HEK293 (cell line): ENCODE measurements around the gene TSC2.

Source experiments
- ELK4 ChIP-seq: IDR thresholded peaks from 2 replicates; pipeline ENCODE4 v1.6.1; 2011; ENCODE audit warnings: mild to moderate bottlenecking, low read depth, low read length, borderline replicate concordance
- KLF1 ChIP-seq: fragments of 450-650 bp; formaldehyde crosslinking; IDR thresholded peaks from 2 replicates; pipeline ENCODE4 v1.5.1; 2016; ENCODE audit warnings: missing biosample characterization, missing genetic modification characterization
- KLF7 ChIP-seq: fragments of 450-650 bp; formaldehyde crosslinking; IDR thresholded peaks from 2 replicates; pipeline ENCODE4 v1.5.1; 2016; ENCODE audit warnings: missing biosample characterization, missing genetic modification characterization, borderline replicate concordance
- MZF1 ChIP-seq: fragments of 450-650 bp; formaldehyde crosslinking; IDR thresholded peaks from 2 replicates; pipeline ENCODE4 v1.5.1; 2017; ENCODE audit warnings: missing biosample characterization, missing genetic modification characterization, borderline replicate concordance
- PATZ1 ChIP-seq: fragments of 450-650 bp; formaldehyde crosslinking; IDR thresholded peaks from 2 replicates; pipeline ENCODE4 v1.5.1; 2016; ENCODE audit warnings: missing biosample characterization, missing genetic modification characterization
- ZBTB17 ChIP-seq: fragments of 450-650 bp; formaldehyde crosslinking; IDR thresholded peaks from 2 replicates; pipeline ENCODE4 v1.5.1; 2016; ENCODE audit warnings: missing biosample characterization, missing genetic modification characterization
- ZFP69B ChIP-seq: fragments of 450-650 bp; formaldehyde crosslinking; IDR thresholded peaks from 2 replicates; pipeline ENCODE4 v1.5.1; 2016; ENCODE audit warnings: missing biosample characterization, missing genetic modification characterization
- ZNF10 ChIP-seq: fragments of 450-650 bp; formaldehyde crosslinking; IDR thresholded peaks from 2 replicates; pipeline ENCODE4 v1.5.1; 2017; ENCODE audit warnings: missing biosample characterization, missing genetic modification characterization
- ZNF148 ChIP-seq: fragments of 450-650 bp; formaldehyde crosslinking; IDR thresholded peaks from 2 replicates; pipeline ENCODE4 v1.5.0; 2017; ENCODE audit warnings: missing biosample characterization, missing genetic modification characterization, borderline replicate concordance
- ZNF155 ChIP-seq: fragments of 450-650 bp; formaldehyde crosslinking; IDR thresholded peaks from 2 replicates; pipeline ENCODE4 v1.5.1; 2016; ENCODE audit warnings: missing biosample characterization, missing genetic modification characterization
- ZNF175 ChIP-seq: fragments of 450-650 bp; formaldehyde crosslinking; IDR thresholded peaks from 2 replicates; pipeline ENCODE4 v1.5.1; 2016; ENCODE audit warnings: missing biosample characterization, missing genetic modification characterization
- ZNF202 ChIP-seq: fragments of 450-650 bp; formaldehyde crosslinking; IDR thresholded peaks from 2 replicates; pipeline ENCODE4 v1.5.1; 2016; ENCODE audit warnings: missing biosample characterization, missing genetic modification characterization, borderline replicate concordance
- ZNF211 ChIP-seq: fragments of 450-650 bp; formaldehyde crosslinking; IDR thresholded peaks from 2 replicates; pipeline ENCODE4 v1.5.1; 2016; ENCODE audit warnings: low read depth, missing biosample characterization, missing genetic modification characterization
- ZNF23 ChIP-seq: fragments of 450-650 bp; formaldehyde crosslinking; IDR thresholded peaks from 2 replicates; pipeline ENCODE4 v1.5.1; 2016; ENCODE audit warnings: missing biosample characterization, missing genetic modification characterization, borderline replicate concordance
- ZNF302 ChIP-seq: fragments of 450-650 bp; formaldehyde crosslinking; IDR thresholded peaks from 2 replicates; pipeline ENCODE4 v1.5.1; 2016; ENCODE audit warnings: missing biosample characterization, missing genetic modification characterization, low read depth
- ZNF335 ChIP-seq: fragments of 450-650 bp; formaldehyde crosslinking; conservative IDR thresholded peaks from 2 replicates; pipeline ENCODE4 v1.5.1; 2016; ENCODE audit warnings: missing biosample characterization, missing genetic modification characterization
- ZNF354C ChIP-seq: fragments of 450-650 bp; formaldehyde crosslinking; IDR thresholded peaks from 2 replicates; pipeline ENCODE4 v1.5.1; 2016; ENCODE audit warnings: missing biosample characterization, missing genetic modification characterization, low read depth, borderline replicate concordance
- ZNF449 ChIP-seq: fragments of 450-650 bp; formaldehyde crosslinking; IDR thresholded peaks from 2 replicates; pipeline ENCODE4 v1.5.1; 2017; ENCODE audit warnings: missing biosample characterization, mild to moderate bottlenecking, missing genetic modification characterization, moderate library complexity
- ZNF518A ChIP-seq: fragments of 450-650 bp; formaldehyde crosslinking; conservative IDR thresholded peaks from 2 replicates; pipeline ENCODE4 v1.5.1; 2016; ENCODE audit warnings: low read depth, missing biosample characterization, missing genetic modification characterization
- ZNF571 ChIP-seq: fragments of 450-650 bp; formaldehyde crosslinking; IDR thresholded peaks from 2 replicates; pipeline ENCODE4 v1.5.0; 2017; ENCODE audit warnings: missing biosample characterization, missing genetic modification characterization
- ZNF585B ChIP-seq: fragments of 450-650 bp; formaldehyde crosslinking; IDR thresholded peaks from 2 replicates; pipeline ENCODE4 v1.5.1; 2016; ENCODE audit warnings: missing biosample characterization, missing genetic modification characterization
- ZNF600 ChIP-seq: fragments of 450-650 bp; formaldehyde crosslinking; IDR thresholded peaks from 2 replicates; pipeline ENCODE4 v1.5.1; 2016; ENCODE audit warnings: missing biosample characterization, missing genetic modification characterization
- ZNF610 ChIP-seq: fragments of 450-650 bp; formaldehyde crosslinking; IDR thresholded peaks from 2 replicates; pipeline ENCODE4 v1.5.1; 2016; ENCODE audit warnings: missing biosample characterization, missing genetic modification characterization, borderline replicate concordance
- ZNF623 ChIP-seq: fragments of 450-650 bp; formaldehyde crosslinking; IDR thresholded peaks from 2 replicates; pipeline ENCODE4 v1.5.1; 2016; ENCODE audit warnings: missing biosample characterization, missing genetic modification characterization
- ZSCAN23 ChIP-seq: fragments of 450-650 bp; formaldehyde crosslinking; IDR thresholded peaks from 2 replicates; pipeline ENCODE4 v1.5.1; 2016; ENCODE audit warnings: missing biosample characterization, missing genetic modification characterization
- ZSCAN4 ChIP-seq: fragments of 450-650 bp; formaldehyde crosslinking; IDR thresholded peaks from 2 replicates; pipeline ENCODE4 v1.5.1; 2017; ENCODE audit warnings: missing biosample characterization, missing genetic modification characterization

The TSC2 gene

GRCh38 chr16:2035431-2036199 lies 12.2 kb upstream of the TSC2 start (continued):
- TF ChIP-seq ZNF354C (tag by site-specific recombination), result no peak
- TF ChIP-seq ZNF585B (tag by site-specific recombination), result no peak
- TF ChIP-seq ZNF175 (tag by site-specific recombination), result no peak
- no peak for TF ChIP-seq MZF1
- TF ChIP-seq ZNF623, result no peak
- no peak for TF ChIP-seq ZNF449 (tag by site-specific recombination)
- TF ChIP-seq ZNF148 (tag by site-specific recombination), result no peak
- peak; percentile 79 for TF ChIP-seq ZNF335 (tag by site-specific recombination)
- no peak for TF ChIP-seq ZNF202 (tag by site-specific recombination)
- peak; percentile 64; the same call in 1 of the 2 replicates for TF ChIP-seq PATZ1 (tag by site-specific recombination)
- no peak for TF ChIP-seq ZNF23
- no peak for TF ChIP-seq ZNF211 (tag by site-specific recombination)
- TF ChIP-seq ZNF302 (tag by site-specific recombination), result no peak
- TF ChIP-seq KLF7 (tag by site-specific recombination), result no peak
- no peak for TF ChIP-seq ZNF600 (tag by site-specific recombination)
- peak; percentile 31; the same call in 1 of the 2 replicates for TF ChIP-seq ZBTB17 (tag by site-specific recombination)
- TF ChIP-seq ZNF10, result no peak
- no peak for TF ChIP-seq ZNF571
- TF ChIP-seq KLF1 (tag by site-specific recombination), result no peak
- no peak for TF ChIP-seq ZNF518A
- TF ChIP-seq ZNF610 (tag by site-specific recombination), result no peak
- TF ChIP-seq ZNF155 (tag by site-specific recombination), result no peak
- TF ChIP-seq ZSCAN23 (tag by site-specific recombination), result no peak
- TF ChIP-seq ZFP69B (tag by site-specific recombination), result peak; percentile 24; the same call in 1 of the 2 replicates
- TF ChIP-seq ZSCAN4 (tag by site-specific recombination), result no peak
- no peak for TF ChIP-seq ELK4
